ENCODE results near the gene CAPRIN2.

GRCh38 chr12:30754383-30754749 lies 385 bp downstream of the CAPRIN2 start:
- TF ChIP-seq POLR2A (IDR thresholded peaks at IDR 0.05; ENCODE audit: low read depth, low read length) (no peak), POLR2AphosphoS5 (IDR thresholded peaks at IDR 0.05; ENCODE audit: low read depth, low read length) (no peak)

Data from GM12892 (cell line).